Ishikawa (cell line): Measurements from ENCODE around the gene MIGA2.

Experiments used
- RAD21 ChIP-seq: IDR thresholded peaks from 2 replicates; pipeline ENCODE4 v1.6.1; 2012; ENCODE audit warnings: low read depth
- TAF1 ChIP-seq: IDR thresholded peaks from 2 replicates; pipeline ENCODE4 v1.6.1; 2012; ENCODE audit warnings: low read depth, mild to moderate bottlenecking
- TF ChIP-seq, protein P1 (sequence below): IDR thresholded peaks from 2 replicates; pipeline ENCODE4 v1.6.1; 2012
- TF ChIP-seq, protein P2 (sequence below): IDR thresholded peaks from 2 replicates; pipeline ENCODE4 v1.6.1; 2012

DNA sequence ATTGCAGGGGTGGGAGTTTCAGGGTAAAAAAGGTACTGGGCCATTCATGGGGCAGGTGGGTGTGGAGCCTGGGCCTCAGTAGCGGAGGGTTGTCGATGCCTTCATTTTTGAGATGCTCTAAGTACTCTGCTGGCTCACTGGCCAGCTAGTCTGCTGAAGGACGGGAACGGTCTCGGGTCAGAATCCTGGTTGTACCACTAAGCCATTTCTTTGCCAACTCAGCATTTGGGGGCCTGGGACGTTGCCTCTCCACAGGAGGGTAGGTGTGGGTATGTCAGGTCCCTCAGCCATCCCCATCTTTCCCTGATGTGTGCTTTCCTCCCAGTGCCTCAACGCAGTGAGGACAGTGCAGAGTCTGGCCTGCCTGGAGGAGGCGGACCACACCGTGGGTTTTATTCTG, 33.4 kb upstream of the MIGA2 start:
- TF ChIP-seq, protein P1, sequence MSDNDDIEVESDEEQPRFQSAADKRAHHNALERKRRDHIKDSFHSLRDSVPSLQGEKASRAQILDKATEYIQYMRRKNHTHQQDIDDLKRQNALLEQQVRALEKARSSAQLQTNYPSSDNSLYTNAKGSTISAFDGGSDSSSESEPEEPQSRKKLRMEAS, result no peak
- no peak for TF ChIP-seq RAD21
- TF ChIP-seq, protein P2, sequence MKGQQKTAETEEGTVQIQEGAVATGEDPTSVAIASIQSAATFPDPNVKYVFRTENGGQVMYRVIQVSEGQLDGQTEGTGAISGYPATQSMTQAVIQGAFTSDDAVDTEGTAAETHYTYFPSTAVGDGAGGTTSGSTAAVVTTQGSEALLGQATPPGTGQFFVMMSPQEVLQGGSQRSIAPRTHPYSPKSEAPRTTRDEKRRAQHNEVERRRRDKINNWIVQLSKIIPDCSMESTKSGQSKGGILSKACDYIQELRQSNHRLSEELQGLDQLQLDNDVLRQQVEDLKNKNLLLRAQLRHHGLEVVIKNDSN, result no peak
- no peak for TF ChIP-seq TAF1
